A673 (cell line): ENCODE data around the gene RAB4A.

ENCODE experiments used
- EZH2 ChIP-seq: fragments of 200-600 bp; sonication (generic); IDR thresholded peaks from 2 replicates; pipeline ENCODE4 v1.6.1; 2017; ENCODE audit warnings: borderline replicate concordance, low read depth, mild to moderate bottlenecking, mixed read lengths, antibody characterized with exemption, low read length; ENCODE audit not compliant: poor library complexity, severe bottlenecking
- TF ChIP-seq, protein P1 (sequence below): fragments of 300-800, 200-600 bp; sonication (generic); conservative IDR thresholded peaks from 2 replicates; pipeline ENCODE4 v1.5.1; 2017; ENCODE audit warnings: low read depth, mild to moderate bottlenecking, antibody characterized with exemption, low read length, moderate library complexity, mixed read lengths

DNA sequence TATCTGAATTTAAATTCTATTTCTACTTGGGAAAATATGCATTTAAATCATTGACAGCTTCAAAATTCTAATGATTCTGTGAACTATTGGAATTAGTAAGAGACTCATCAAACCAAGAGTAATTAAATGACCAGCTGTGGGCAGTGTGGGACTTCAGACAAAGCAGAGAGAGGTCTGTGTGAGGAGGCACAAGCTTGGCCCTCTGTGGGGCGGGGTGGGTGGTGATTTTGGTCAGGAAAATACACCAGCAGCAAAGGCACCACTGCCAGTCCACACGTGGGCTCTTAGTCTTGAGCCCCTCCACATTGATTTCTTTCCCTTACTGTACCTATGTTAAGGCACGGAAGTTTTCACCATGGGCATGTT lies 39.2 kb upstream of the RAB4A start:
- no peak for TF ChIP-seq EZH2
- TF ChIP-seq, protein P1, sequence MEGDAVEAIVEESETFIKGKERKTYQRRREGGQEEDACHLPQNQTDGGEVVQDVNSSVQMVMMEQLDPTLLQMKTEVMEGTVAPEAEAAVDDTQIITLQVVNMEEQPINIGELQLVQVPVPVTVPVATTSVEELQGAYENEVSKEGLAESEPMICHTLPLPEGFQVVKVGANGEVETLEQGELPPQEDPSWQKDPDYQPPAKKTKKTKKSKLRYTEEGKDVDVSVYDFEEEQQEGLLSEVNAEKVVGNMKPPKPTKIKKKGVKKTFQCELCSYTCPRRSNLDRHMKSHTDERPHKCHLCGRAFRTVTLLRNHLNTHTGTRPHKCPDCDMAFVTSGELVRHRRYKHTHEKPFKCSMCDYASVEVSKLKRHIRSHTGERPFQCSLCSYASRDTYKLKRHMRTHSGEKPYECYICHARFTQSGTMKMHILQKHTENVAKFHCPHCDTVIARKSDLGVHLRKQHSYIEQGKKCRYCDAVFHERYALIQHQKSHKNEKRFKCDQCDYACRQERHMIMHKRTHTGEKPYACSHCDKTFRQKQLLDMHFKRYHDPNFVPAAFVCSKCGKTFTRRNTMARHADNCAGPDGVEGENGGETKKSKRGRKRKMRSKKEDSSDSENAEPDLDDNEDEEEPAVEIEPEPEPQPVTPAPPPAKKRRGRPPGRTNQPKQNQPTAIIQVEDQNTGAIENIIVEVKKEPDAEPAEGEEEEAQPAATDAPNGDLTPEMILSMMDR = no peak
